ENCODE measurements around the gene SPP2.

DNA sequence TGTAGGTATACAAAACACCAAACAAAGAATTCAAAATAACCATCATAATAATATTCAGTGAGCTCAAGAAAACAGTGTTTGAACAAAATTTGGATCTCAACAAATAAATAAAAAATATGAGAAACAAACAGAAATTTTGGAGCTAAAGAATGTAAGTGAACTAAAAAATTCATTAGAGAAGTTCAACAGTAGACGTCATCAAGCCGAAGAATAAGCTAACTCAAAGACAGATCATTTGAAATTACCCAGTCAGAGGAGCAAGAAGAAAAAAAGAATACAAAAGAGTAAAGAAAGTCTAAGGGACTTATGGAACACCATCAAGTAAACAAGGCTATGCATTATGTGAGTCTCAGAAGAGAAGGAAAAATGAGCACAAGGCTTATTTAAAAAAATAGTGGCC is 16.6 kb upstream of the SPP2 start:
- TF ChIP-seq, protein P1, sequence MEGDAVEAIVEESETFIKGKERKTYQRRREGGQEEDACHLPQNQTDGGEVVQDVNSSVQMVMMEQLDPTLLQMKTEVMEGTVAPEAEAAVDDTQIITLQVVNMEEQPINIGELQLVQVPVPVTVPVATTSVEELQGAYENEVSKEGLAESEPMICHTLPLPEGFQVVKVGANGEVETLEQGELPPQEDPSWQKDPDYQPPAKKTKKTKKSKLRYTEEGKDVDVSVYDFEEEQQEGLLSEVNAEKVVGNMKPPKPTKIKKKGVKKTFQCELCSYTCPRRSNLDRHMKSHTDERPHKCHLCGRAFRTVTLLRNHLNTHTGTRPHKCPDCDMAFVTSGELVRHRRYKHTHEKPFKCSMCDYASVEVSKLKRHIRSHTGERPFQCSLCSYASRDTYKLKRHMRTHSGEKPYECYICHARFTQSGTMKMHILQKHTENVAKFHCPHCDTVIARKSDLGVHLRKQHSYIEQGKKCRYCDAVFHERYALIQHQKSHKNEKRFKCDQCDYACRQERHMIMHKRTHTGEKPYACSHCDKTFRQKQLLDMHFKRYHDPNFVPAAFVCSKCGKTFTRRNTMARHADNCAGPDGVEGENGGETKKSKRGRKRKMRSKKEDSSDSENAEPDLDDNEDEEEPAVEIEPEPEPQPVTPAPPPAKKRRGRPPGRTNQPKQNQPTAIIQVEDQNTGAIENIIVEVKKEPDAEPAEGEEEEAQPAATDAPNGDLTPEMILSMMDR (IDR thresholded peaks at IDR 0.05): no peak
- TF ChIP-seq POLR2AphosphoS5 (IDR thresholded peaks at IDR 0.05) (no peak), POLR2A (IDR thresholded peaks at IDR 0.05) (no peak)
